ENCODE data around the gene HAO2.

DNA sequence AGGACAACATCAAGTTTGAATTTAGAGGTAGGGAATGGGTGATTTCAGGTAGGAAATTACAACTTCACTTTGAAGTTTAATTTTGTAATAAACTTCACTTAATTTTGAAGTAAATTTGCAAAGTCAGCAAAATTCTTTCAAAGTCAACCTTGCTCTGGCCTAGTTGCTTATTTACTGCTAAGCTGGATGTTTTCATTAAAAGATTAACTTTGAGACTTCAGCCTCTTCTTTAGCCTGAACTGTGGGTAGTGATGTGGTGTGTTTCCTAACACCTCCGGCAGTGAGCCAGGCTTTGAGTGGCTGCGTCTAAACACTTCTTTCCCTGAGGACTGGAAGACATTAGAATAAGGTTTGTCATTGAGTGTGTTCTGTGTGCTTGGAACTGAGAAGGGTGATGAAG lies at the start of gene HAO2:
- TF ChIP-seq, protein P1, sequence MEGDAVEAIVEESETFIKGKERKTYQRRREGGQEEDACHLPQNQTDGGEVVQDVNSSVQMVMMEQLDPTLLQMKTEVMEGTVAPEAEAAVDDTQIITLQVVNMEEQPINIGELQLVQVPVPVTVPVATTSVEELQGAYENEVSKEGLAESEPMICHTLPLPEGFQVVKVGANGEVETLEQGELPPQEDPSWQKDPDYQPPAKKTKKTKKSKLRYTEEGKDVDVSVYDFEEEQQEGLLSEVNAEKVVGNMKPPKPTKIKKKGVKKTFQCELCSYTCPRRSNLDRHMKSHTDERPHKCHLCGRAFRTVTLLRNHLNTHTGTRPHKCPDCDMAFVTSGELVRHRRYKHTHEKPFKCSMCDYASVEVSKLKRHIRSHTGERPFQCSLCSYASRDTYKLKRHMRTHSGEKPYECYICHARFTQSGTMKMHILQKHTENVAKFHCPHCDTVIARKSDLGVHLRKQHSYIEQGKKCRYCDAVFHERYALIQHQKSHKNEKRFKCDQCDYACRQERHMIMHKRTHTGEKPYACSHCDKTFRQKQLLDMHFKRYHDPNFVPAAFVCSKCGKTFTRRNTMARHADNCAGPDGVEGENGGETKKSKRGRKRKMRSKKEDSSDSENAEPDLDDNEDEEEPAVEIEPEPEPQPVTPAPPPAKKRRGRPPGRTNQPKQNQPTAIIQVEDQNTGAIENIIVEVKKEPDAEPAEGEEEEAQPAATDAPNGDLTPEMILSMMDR (IDR thresholded peaks at IDR 0.05) = no peak
- no peak for TF ChIP-seq ZFX (IDR thresholded peaks at IDR 0.05; ENCODE audit: borderline replicate concordance)

Data from 22Rv1 (cell line).